Right lobe of liver (tissue), 6 donors: ENCODE measurements around the gene KCNJ6. TPM values are rescaled to one million over a fixed set of nuclear protein-coding genes. Genes with fewer than 3 reads are reported as not detected.

ENCODE experiments used
- ATAC-seq, 4 donors: fragments of 200-7000 bp; cut with Tn5 transposase; one replicate each; pipeline ENCODE4 v1.9.1; 2020; ENCODE audit warnings: mild to moderate bottlenecking in 4 of 4, moderate library complexity in 4 of 4
- DNase-seq, 3 donors: peaks; one replicate each; pipeline ENCODE4 v3.0.0-alpha.2; 2020
- H3K27ac ChIP-seq, 3 donors: fragments of 200-600 bp; one replicate each; pipeline ENCODE4 v1.8.0; 2022
- H3K27me3 ChIP-seq, 2 donors: fragments of 200-600 bp; one replicate each; pipeline ENCODE4 v1.8.0; 2022
- H3K36me3 ChIP-seq, 4 donors: fragments of 200-600 bp; sonication (generic) in 1 of 4; one replicate each; pipeline versions ENCODE4 v1.5.1 to v1.8.0; 2017 to 2022; ENCODE audit warnings: control low read depth in 1 of 4
- H3K4me1 ChIP-seq, 4 donors: fragments of 200-600 bp; sonication (generic) in 1 of 4; one replicate each; pipeline versions ENCODE4 v1.5.1 to v1.8.0; 2017 to 2022; ENCODE audit warnings: control low read depth in 1 of 4
- H3K4me3 ChIP-seq, 3 donors: fragments of 200-600 bp; one replicate each; pipeline ENCODE4 v1.8.0; 2022
- H3K9me3 ChIP-seq, 4 donors: fragments of 200-600 bp; sonication (generic) in 1 of 4; one replicate each; pipeline versions ENCODE4 v1.5.1 to v1.8.0; 2017 to 2022; ENCODE audit warnings: control low read depth in 1 of 4
- CTCF ChIP-seq, 4 donors: fragments of 200-600 bp in 3 of 4; fragments of 450-650 bp in 1 of 4; IDR thresholded peaks; one replicate each; pipeline versions ENCODE4 v1.5.1 to v1.8.0; 2016 to 2022; ENCODE audit warnings: antibody characterized with exemption in 4 of 4, mild to moderate bottlenecking in 2 of 4
- POLR2A ChIP-seq: fragments of 450-650 bp; IDR thresholded peaks from one replicate; pipeline ENCODE4 v1.6.1; 2017; ENCODE audit warnings: antibody characterized with exemption, mild to moderate bottlenecking
- WGBS: methylation state at CpG from one replicate; pipeline ENCODE4 v1.1.6; 2018; ENCODE audit warnings: low coverage, low lambda C conversion rate; ENCODE audit not compliant: insufficient coverage; ENCODE audit errors: missing lambda C conversion rate; 5-methylcytosine and 5-hydroxymethylcytosine counted together
- intact Hi-C, 2 donors: fragments of 100-400 bp; cut with DNase I; formaldehyde crosslinking; loops; one replicate each; pipeline versions ENCODE4 v1.11.2 to v1.14.1; 2022
- total RNA-seq, 6 experiments: library from RNA; depleted of rRNA in 2 of 6; stranded (reverse); fragments of >200 nt in 2 of 6; fragmentation: NEBNext Ultra II Directional in 3 of 6; extraction: Animal tissue kit (Norgen Biotek cat#: 25700) in 3 of 6; gene quantifications; one replicate each; pipeline versions ENCODE4 v1.1.0 to v1.2.4, GENCODE V29; 2016 to 2023
- donor health status: DM: no; HTN: yes; CAD: no.
- donor health status: DM: no; HTN: no; CAD: no.
- donor health status: DM: no; HTN: no; CAD: no.
- donor health status: DM: no; HTN: yes; CAD: no.
- donor health status: DM: no; HTN: yes; CAD: no.

The KCNJ6 gene
- total RNA-seq, 6 experiments from 2014 or later, result under 0.01 to 0.12 TPM; not detected in 4

- no peak overlapping the region for H3K27ac ChIP-seq
- ATAC-seq, result peak in 1 of 4 donors; percentile 23
- no peaks in the 10 kb centered on the region for H3K36me3 ChIP-seq
- H3K9me3 ChIP-seq, result no peaks in the 10 kb centered on the region
- no peak for DNase-seq
- H3K4me1 ChIP-seq, result no peaks in the 10 kb centered on the region
- no peak overlapping the region for H3K4me3 ChIP-seq
- no peaks in the 10 kb centered on the region for H3K27me3 ChIP-seq
- TF ChIP-seq POLR2A (no peak), CTCF (IDR thresholded peaks at IDR 0.05) (no peak)
- intact Hi-C loops, result no loop called here
Measured at GRCh38 chr21:37819372-37819771, 96.9 kb downstream of the KCNJ6 start.

- ATAC-seq, result no peak
- no peak for TF ChIP-seq CTCF (IDR thresholded peaks at IDR 0.05)
- TF ChIP-seq POLR2A, result no peak
Measured at GRCh38 chr21:37817242-37817641, 99.0 kb downstream of the KCNJ6 start.

GRCh38 chr21:37815893-37816292, 100.4 kb downstream of the KCNJ6 start:
- H3K4me3 ChIP-seq, result no peak overlapping the region
- H3K27ac ChIP-seq, result no peak overlapping the region
- WGBS, result 92% methylated on average over 2 of the region's 9 CpGs
- TF ChIP-seq POLR2A (no peak), CTCF (IDR thresholded peaks at IDR 0.05) (no peak)
- no peaks in the 10 kb centered on the region for H3K27me3 ChIP-seq
- ATAC-seq (peak in 1 of 4 donors; percentile 44), DNase-seq (no peak)
- H3K4me1 ChIP-seq, result no peaks in the 10 kb centered on the region
- no peaks in the 10 kb centered on the region for H3K9me3 ChIP-seq
- intact Hi-C loops, result no loop called here
- no peaks in the 10 kb centered on the region for H3K36me3 ChIP-seq

More at GRCh38 chr21:37817242-37817641, 99.0 kb downstream of the KCNJ6 start:
- Histone ChIP-seq H3K36me3 (no peaks in the 10 kb centered on the region), H3K27ac (no peak overlapping the region), H3K9me3 (no peaks in the 10 kb centered on the region), H3K4me1 (no peaks in the 10 kb centered on the region), H3K27me3 (no peaks in the 10 kb centered on the region), H3K4me3 (no peak overlapping the region)
- DNase-seq, result no peak
- intact Hi-C loops, result no loop called here

- no peaks in the 10 kb centered on the region for H3K4me1 ChIP-seq
- H3K4me3 ChIP-seq, result no peak overlapping the region
- intact Hi-C loops, result no loop called here
- DNase-seq (no peak), ATAC-seq (no peak)
- H3K27ac ChIP-seq, result no peak overlapping the region
- H3K9me3 ChIP-seq, result no peaks in the 10 kb centered on the region
- no peak for TF ChIP-seq POLR2A
- TF ChIP-seq CTCF (IDR thresholded peaks at IDR 0.05), result no peak
- 28% methylated on average over 2 of the region's 2 CpGs for WGBS
- H3K27me3 ChIP-seq, result no peaks in the 10 kb centered on the region
- H3K36me3 ChIP-seq, result no peaks in the 10 kb centered on the region
Measured at GRCh38 chr21:37811711-37812110, 104.5 kb downstream of the KCNJ6 start.

- no peak overlapping the region for H3K27ac ChIP-seq
- no peak for TF ChIP-seq CTCF (IDR thresholded peaks at IDR 0.05)
- TF ChIP-seq POLR2A, result no peak
- DNase-seq (no peak), ATAC-seq (no peak)
- no peaks in the 10 kb centered on the region for H3K36me3 ChIP-seq
- no peaks in the 10 kb centered on the region for H3K4me1 ChIP-seq
- intact Hi-C loops, result no loop called here
- no peaks in the 10 kb centered on the region for H3K9me3 ChIP-seq
- 60% methylated on average over 2 of the region's 2 CpGs for WGBS
- H3K27me3 ChIP-seq, result no peaks in the 10 kb centered on the region
- H3K4me3 ChIP-seq, result no peak overlapping the region
Measured at GRCh38 chr21:37808261-37808660, 108.0 kb downstream of the KCNJ6 start.
